ENCODE results near the gene TGM1.

- TF ChIP-seq CTCF (IDR thresholded peaks at IDR 0.05) (no peak), EP300 (IDR thresholded peaks at IDR 0.05) (no peak), POLR2AphosphoS5 (IDR thresholded peaks at IDR 0.05) (no peak)
Observed at GRCh38 chr14:24277606-24278321, 14.8 kb upstream of the TGM1 start.
